Activated gamma-delta T cell treated with Interleukin-2 at 50 U/mL for 16 hours (primary cell): ENCODE results near the gene GATB.

Experiments
- DNase-seq: peaks from one replicate; pipeline ENCODE4 v3.0.0-alpha.2; 2020

GATB gene

DNA sequence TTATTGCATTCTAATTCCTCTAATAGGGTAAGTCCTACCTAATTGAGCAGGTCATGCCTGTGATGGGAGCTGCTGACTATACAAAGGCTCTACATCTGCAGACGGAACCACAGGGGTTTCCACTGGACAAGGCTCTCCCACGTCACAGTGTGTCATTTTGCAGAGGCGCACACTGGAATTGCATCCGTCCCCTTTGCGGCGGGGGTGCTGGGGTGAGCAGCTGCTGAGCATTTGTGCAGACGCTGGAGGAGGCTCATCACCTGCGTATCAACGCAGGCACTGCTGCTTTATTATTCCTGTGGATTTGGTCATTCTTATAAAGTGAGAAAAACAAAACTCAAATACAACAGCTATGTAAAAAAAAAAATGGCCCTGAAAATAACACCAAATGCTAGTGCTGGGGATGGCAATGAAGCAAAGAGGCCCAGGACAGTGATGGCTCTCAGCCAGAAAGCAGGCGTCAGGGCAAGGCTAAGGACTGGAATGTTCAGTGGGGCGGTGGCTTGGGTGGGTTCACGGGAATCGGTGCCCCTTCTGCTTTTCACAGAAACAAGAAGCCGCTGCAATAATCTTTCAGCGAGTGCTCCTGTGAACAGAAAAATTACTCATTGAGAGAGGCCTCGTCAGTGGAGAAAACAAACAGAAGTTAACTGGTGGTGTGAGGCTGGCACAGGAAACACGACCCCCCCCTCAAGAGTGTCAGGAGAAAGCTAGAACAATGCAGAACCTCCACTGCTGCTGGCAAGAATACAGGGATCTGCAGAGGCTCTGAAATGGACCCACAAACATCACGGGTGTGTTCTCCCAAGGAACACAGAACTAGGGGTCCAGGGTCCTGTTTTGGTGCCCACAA, 67.8 kb downstream of the GATB start:
- DNase-seq = no peak

DNA sequence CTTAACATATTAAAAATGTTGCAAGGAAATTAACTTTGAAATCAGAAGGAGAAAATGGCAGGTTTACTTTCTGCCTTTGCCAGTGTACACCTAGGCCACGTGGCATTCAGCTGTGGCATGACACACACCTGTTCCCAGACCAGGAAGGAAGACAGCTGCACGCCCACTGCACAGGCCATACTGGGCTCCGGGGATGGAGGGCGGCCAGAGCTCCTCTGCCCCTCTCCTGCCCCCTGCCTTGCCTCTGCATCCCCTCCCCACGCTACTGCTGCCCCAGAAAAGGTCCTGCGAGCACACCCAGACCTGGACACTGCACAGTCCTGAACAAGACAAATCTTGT, 68.4 kb downstream of the GATB start:
- DNase-seq = no peak

DNA sequence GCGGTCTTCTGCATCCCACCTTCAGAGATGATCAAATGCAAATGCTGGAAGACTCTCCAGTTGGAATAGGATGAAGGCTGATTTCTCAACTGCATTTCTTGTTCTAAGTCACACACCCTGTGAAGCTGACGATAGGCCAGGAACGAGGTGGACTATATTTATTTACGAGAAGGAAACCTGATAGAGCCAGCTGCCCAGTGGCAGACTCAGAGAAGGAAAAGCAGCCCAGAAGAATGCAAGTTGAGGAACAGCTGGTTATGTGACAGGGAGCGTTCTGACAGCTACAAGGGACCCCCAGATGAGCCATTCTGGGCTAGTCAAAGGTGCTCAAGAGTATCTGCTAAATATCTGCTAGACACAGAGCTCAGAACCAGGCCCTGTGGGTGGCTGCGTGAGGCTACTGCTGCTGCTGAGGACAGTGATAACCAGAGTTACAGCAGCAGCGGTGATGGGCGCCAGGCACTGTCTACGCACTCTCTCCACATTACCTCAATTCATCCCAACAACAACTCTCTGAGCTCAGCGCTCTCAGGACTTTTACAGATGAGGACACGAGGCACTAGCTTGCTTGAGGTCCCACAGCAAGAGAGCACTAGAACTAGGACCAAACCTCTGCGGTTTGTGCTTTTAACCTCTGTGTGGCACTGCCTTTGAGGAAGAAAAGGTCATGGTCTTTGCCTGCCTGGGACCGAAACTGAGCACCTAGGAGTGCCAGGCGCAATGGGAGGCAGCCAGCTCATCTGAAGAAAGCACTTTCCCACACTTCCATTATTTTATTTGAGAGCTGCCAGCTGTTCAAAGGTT, 69.0 kb downstream of the GATB start:
- DNase-seq = no peak

DNA sequence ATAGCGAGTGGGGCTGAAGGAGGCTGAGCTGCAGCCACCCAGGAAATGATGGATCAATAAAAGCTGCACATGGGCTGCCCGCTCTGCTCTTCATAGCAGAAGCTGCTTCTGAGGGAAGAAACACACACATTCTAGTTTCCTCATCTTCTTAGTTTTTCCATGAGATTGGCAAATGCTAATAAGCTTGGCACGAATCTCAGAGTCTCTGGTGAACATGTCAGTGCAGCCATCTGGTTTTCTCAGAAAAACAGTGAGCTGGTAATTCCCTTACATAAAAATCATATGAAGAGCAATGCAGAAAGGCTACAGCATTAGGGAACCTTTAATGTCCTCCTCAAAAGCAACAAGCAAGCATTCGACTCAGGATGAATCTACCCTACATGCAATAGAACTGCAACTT, 69.9 kb downstream of the GATB start:
- no peak for DNase-seq

DNA sequence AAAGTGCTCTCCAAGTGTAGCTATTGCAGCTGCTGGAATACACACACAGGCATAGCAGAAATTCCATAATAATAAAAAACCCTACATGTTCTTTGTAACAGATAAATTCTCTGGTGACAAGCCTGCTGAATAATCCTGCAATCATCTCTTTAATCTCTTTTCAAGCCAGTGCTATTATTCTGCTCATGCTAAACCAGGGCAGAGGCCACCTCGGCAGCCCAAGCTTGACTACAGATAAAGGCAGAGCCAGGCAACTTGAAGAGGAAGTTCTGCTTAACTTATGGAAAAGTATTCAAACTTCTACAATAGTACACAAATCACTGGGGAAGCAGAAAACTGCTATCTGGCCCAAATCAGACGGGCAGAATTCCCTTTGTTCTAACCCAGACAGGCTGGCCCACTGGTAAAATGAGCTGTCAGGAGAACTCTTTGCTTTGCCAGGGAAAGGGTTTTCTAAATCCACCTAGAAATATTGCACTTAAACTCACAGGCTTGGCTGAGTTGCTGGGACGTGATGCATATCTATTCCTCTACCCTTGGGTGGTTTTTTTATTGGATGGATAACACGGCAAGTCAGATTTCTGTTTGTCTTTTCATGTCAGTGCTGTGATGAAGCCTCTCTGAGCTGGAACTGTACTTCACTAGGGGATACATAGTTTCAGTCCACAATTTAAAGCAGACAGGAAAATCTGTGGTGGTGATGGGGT, 70.5 kb downstream of the GATB start:
- DNase-seq = no peak

DNA sequence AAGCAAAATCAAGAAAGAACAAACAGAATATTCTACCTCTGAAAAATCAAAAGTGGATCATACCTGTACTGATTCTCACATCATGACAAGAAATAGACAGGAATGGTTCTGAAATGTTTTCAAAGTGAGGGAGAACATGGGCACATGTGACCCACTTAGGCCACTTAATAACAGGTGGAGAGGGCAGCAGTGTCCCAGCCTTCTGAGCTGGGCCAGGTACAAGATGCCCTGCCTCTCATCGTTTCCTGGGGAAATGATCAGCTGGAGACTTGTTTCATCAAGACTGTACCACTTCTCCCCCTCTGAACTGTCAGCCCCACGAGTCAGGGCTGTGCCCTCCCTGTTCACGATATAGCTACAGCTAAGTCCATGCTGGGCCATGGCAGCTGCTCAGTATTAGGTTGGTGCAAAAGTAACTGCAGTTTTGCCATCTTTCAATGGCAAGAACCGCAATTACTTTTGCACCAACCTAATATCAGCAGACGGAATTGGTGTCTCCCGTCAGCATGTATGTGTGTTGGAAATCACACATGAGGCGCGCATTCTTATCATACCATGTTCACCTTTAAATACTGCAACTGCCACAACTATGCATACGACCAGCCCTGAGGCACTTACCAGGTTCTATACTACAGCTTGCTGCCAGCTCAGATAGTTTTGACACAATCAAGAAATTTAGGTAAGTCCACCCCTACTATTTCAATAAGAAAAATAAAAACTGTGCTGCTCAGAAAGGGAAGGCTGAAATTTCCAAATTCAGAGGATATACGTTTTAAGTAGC, 71.4 kb downstream of the GATB start:
- DNase-seq = no peak

DNA sequence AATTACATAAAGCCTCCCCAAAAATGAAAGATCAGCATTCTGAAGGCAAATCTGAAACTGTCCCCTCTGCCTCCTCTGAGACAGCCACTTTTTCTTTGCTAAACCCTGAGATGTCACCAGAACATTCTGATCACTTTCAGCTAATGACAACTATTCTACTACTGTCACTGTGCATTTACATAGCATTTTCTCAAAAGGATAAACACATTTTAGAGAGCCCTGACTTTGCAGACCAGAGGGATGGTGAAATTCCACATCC, 72.1 kb downstream of the GATB start:
- DNase-seq = no peak

DNA sequence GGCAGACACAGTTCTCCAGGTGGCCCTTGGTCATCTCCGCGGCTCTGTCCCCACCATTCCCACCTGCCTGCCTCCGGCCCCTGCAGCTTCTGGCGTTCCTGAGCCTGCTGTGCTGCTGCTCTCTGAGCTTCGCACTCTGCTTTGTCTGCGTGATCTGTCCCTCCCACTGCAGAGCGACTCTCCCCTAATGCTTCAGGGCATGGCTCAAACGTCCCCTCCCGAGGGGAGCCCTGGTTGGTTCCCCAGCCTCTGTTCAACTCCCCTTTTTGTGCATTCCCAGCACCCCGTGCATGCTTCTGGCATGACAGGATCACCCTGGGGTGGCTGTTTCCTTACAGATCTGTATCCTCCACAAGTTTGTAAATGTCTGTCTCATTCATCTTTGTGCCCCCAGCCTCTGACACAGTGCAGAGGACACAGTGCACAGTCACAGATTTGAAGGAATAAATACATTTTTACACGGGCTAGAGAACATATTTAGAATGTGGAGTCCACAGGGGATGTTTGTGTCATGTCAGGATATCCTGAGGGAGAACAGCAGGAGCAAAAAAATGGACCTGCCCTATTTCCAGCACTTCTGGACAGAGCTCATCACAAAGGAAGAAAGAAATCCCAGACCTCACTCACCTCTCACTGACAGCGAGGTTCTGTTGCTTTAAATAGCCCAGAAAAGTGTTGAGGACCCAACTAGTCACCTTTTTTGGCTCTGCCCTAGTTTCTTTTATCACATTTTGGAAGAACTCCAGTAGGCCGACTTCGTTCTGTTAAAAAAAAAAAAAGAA, 72.6 kb downstream of the GATB start:
- DNase-seq = no peak

DNA sequence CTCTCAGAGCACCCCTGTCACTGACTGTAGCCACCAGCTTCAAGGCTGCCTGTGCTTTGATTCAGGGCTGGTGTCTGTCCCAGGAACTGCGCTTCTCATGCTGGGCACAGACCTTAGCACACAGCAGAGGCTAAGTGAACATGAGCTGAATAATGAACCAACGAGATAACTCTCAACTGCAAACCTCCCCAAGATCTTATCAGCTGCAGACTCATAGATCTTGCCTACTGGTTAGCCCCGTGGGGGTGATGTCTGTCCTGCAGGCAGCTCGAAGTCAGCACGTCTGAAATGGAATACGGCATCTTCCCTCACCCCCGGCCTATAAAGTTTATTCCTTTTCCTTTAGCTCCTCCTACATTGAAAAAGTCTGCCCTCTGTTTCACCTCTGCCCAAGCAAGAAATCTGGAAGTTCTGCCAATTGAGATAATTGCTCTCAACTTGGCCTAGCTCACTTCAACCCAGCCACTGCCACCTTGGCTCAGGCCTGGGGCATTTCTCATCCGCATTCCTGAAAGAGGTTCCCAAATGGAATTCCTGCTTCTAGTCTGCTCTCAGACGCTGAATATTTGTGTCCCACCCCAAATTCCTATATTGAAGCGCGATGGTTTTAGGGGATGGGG, 73.7 kb downstream of the GATB start:
- DNase-seq = no peak

DNA sequence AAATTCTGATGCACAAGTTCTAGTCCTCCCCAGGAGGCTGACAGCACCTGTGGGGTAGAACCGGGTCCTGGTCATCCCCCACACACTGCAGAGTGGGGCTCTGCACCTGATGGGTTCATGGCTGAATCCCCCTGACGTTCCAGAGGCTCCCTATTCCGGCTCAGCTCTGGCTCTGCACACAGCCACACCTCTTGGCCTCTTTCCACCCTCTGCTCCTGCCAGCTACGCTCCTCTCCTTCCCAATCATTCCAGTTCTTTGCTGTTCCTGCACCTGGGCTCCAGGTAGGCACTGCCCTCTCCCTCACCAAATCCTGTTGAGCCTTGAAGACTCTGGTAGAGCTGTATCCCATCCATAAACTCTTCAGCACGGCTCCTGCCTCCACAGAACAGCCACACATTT, 75.5 kb downstream of the GATB start:
- DNase-seq = no peak

DNA sequence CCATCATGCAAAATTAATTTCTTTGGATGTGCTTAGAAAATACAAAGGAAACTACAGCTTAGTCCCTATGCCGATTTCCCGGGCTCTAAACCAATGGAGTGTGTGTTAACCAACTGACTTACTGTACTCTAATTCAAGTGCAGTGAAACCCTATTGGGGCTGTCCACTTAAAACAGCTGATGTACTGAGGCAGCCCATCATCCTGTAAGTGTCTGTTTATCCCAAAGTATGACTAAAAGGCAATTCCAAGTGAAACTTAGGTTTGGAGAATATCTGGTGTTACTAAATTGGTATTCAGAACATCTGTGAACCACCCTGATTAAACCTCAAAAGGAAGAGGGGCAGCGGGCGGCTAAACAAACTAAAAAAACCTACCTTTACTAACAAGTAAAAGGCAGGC, 79.7 kb downstream of the GATB start:
- DNase-seq = no peak

DNA sequence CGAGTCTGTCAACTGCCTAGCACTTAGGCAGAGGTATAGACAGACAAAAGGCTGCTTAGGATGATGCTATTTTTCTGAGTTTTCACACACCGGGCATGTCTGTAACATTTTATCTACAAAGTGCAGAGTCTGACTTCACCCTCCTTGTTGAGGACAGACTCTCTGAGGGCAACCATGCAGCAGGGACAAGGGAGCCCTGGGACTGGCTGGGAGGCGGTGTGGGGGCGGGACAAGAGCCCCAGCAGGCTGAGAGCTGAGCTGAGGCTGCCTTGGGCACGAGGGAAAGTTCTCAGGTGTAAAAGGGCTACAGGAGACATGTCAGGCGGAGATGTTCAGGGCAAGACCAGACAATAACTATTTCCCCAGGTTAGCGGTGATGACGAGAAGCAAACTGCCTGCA, 81.6 kb downstream of the GATB start:
- no peak for DNase-seq

DNA sequence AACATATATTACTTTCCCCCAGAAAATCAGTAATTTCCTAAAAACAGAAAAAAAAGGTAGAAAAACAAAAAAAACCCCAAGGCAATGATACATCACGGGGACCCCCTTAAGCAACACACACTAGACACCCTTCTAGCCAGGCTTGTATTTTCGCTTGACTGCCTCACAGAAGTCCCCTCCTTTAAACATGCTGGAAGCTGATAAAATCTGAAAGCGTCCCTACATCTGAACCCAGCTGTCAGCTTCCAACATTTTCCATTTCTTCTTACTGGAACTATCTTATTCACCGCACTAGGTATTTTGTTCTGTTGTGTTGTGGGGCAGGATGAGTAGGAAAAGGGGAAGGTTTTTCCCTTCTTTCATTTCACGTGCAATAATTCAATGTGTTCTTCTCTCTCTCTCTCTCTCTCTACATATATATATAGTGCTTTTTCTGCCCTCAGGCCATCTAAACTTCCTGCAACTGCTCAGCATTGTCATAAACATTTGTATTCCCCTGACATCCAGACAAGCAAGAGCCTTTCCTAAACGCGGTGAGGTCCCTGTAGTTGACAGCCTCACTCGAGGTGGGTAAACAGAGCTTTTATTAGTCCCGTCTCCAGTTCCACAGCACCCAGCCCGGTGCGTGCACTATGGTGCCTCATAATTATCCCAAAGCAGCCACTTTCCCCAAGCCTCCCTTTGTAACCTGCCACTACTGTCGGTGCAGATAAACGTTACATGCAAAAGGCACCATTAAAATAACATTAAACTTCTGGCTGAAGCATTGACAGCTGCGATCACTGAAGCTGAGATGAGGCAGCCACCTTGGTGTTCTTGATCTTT, 82.5 kb downstream of the GATB start:
- DNase-seq = no peak

DNA sequence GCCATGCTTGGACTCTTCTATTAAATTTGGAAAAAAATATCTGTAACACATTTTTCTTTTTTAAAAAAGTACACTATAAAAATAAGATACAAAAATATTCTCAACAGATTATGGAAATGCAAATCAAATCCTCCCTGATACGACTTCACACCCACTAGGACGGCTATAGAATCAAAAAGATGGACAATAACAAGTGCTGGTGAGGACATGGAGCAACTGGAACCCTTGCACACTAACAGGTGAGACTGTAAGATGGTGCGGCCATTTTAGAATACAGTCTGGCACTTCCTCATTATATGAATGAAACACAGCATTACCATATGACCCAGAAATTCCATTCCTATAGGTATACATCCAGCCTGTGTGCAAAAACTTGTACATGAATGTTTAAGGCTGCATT, 83.6 kb downstream of the GATB start:
- no peak for DNase-seq

DNA sequence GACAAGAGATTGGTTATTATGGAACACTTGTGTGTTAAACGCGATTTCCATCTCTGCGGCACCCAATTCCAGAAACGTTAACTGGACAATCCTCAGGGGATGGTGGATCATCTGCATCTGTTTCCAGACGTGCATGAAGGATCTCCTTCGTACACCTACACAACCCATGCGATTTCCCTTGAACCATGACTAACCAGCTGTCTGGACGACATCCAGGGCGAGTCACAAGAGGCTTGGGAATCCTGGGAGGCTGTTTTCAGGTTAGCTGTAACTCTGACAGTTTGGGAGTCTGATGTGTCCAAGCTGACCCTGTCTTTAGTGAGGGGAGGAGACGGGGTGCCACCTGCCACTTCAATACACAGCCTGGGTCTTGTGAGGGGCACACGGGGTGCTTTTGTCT, 84.5 kb downstream of the GATB start:
- no peak for DNase-seq

DNA sequence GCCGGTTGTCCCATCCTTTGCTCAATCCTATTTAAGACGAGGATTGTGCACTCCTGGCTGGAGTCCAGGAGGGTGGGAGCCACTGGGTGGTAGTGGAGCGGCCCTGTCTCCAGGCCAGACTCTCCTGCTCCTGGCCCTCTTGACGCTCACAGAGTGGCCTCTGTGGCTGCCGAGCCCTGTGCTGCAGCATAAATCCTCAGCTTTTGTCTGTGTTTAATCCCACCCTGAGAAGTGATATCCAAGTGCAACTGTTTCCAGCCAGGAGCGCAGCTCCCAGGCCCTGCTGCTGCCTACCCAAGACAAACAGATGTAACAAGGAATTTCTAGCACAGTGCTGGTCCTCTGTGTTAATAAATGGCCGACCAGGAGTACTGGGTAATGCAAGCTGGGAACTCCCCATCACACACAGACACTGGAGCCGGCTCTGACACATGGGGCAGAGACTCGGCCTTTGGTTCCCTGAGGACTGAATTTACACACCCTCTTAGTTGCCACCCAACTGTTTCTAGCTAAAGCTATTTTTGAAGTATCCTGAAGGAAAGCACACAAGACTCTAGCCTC, 85.3 kb downstream of the GATB start:
- no peak for DNase-seq

DNA sequence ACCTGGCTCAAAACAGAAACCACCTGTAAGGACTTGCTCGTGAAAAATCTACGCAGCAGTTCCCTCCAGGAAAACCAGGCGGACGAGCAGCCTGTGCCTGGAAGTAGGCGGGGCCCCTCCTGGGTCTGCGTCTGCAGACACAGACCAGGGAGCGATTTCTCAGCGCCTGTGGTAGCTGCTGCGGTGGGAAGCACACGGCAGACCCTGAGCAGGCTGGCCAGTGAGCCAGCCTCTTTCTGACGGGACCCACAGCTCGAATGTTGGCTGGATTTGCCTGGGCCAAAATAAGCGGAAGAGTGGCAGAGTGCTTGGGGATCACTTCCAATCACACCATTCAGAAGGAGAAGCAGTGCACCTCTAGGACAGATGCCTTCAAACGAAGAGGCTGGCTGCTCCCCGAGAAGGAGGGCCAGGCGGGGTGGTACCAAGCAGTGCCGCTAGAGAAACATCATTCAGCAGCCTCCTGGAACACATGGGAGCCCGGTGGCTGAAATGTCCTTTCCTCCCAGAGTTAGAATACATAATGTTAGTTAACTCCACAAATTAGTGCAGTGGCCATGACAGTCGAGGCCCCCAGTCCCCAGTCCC, 85.9 kb downstream of the GATB start:
- no peak for DNase-seq

DNA sequence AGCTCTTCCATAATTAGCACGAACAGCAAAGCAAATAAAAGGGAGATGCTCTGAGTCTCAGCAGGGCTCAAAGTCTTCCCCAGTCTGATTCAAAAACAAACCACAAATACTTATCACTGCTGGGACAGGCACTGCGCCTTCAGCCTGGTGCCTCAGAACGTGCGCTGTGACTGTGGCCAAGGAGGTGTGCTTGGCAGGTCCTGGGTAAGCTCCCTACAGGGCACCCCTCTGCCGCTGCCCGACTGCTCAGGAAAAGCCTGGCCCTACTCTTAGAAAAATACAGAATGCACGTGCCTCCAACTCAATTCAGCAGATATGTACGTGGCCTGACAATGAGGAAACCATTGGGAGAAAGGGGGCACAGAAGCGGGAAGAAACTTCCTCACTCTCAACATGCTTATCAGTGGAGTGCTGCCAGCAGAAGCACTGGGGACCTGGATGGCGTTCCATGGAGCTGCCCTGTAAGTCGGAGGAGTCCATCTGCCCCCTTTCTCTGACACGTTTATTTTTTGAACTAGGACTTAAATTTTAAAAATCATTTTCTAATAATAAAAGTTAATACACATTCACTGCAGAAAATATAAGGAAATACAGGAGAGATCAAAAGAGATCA, 86.8 kb downstream of the GATB start:
- no peak for DNase-seq

DNA sequence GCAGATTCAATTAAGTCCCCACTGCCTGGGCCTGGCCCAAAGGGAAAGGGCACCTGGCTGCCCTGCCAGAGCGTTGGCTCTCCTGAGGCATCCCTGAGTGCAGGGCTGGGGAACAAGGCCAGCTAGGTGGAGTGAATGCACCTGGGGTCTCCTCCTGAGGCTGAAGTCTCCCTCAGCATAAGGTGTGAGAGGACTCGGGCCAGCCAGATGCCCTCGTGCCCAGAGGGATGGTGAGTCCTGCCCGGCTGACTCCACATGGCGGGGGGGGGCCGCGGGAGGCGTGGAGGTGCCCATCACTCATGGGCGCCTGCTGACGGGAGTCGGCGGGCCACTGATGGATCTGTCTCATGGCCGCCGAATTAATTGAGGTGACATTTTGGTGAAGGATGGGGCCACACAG, 87.8 kb downstream of the GATB start:
- DNase-seq = no peak

DNA sequence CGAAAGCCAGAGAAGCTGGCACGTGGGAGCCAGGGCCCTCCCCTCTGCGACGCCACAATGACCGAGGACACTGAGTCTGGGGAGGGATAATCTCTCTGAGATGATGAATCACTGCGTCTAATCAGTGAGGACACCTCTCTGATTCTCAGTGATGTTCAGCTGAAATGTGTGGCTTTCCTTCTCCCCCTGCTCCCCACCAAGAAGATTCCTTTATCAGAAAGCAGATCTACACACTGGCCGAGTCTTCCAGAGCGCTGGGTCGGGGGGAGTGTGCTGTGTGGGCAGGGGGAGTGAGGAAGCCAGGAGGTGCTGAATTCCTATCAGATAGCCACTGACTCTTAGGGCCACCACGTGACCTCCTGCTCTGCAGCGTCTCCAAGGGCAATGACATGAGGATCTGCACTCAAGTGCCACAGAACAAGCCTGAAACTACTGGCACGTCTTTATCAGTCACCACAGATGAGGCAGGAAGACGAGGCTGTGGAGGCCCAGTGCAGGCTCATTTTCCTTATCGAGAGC, 89.2 kb downstream of the GATB start:
- no peak for DNase-seq
